HepG2 (cell line): Measurements from ENCODE around the gene HAGH. TPM values are rescaled to one million over a fixed set of nuclear protein-coding genes. Genes with fewer than 3 reads are reported as not detected.
A peak's percentile ranks its signal among the peaks of the same experiment; 100 is the strongest.

Source experiments
- AHDC1 ChIP-seq: sonication (generic); formaldehyde crosslinking; IDR thresholded peaks from 2 replicates; pipeline ENCODE4 v1.5.1; 2020; ENCODE audit warnings: mild to moderate bottlenecking, missing genetic modification reagents, borderline replicate concordance
- HMGXB3 ChIP-seq: sonication (generic); formaldehyde crosslinking; IDR thresholded peaks from 2 replicates; pipeline ENCODE4 v1.4.0; 2020; ENCODE audit warnings: missing genetic modification reagents, borderline replicate concordance
- JUN ChIP-seq: sonication (generic); formaldehyde crosslinking; IDR thresholded peaks from 2 replicates; pipeline ENCODE4 v1.4.0; 2020; ENCODE audit warnings: mild to moderate bottlenecking, missing genetic modification reagents
- LCORL ChIP-seq, 2 experiments: fragments of 450-650 bp in 1 of 2; sonication (generic) in 1 of 2; formaldehyde crosslinking in 1 of 2; IDR thresholded peaks; 2 replicates each; pipeline versions ENCODE4 v1.5.0 to v1.6.1; 2017 to 2020; ENCODE audit warnings: antibody characterized with exemption in 1 of 2, missing genetic modification reagents in 1 of 2
- MAF1 ChIP-seq: sonication (generic); formaldehyde crosslinking; IDR thresholded peaks from 2 replicates; pipeline ENCODE4 v1.5.0; 2020; ENCODE audit warnings: missing genetic modification reagents, borderline replicate concordance
- PAF1 ChIP-seq: IDR thresholded peaks from 2 replicates; pipeline ENCODE4 v1.6.1; 2016; ENCODE audit warnings: missing genetic modification reagents, missing compliant biosample characterization
- RFXANK ChIP-seq: IDR thresholded peaks from 2 replicates; pipeline ENCODE4 v1.6.1; 2016
- TERF1 ChIP-seq: sonication (generic); formaldehyde crosslinking; IDR thresholded peaks from 2 replicates; pipeline ENCODE4 v1.8.0; 2022; ENCODE audit warnings: mild to moderate bottlenecking, missing genetic modification reagents, moderate library complexity
- ZEB1 ChIP-seq: IDR thresholded peaks from 2 replicates; pipeline ENCODE4 v1.6.1; 2012; ENCODE audit warnings: mild to moderate bottlenecking, low read depth, inconsistent platforms; ENCODE audit not compliant: insufficient replicate concordance
- ZNF142 ChIP-seq: sonication (generic); formaldehyde crosslinking; IDR thresholded peaks from 2 replicates; pipeline ENCODE4 v1.4.0; 2020; ENCODE audit warnings: missing genetic modification reagents
- ZNF232 ChIP-seq: sonication (generic); formaldehyde crosslinking; IDR thresholded peaks from 2 replicates; pipeline ENCODE4 v1.4.0; 2020; ENCODE audit warnings: missing genetic modification reagents, borderline replicate concordance
- ZNF44 ChIP-seq: sonication (generic); formaldehyde crosslinking; IDR thresholded peaks from 2 replicates; pipeline ENCODE4 v1.5.1; 2020; ENCODE audit warnings: mild to moderate bottlenecking, missing genetic modification reagents
- polyA plus RNA-seq, 8 experiments: library from polyadenylated mRNA; depleted of rRNA in 3 of 8; stranded (reverse) in 7 of 8; unstranded in 1 of 8; fragments of >200 nt; fragmentation: Illumina TruSeq in 4 of 8; extraction: Trizol in 4 of 8; gene quantifications; 2 replicates each; pipeline versions ENCODE4 v1.2.1 to v1.2.3, GENCODE V29; 2011 to 2016; ENCODE audit warnings: low read depth in 4 of 8, missing spikeins in 1 of 8, mixed read lengths in 1 of 8; ENCODE audit not compliant: insufficient read depth in 1 of 8
- total RNA-seq, 5 experiments: library from RNA; depleted of rRNA; stranded (reverse); fragments of >200 nt; fragmentation: Illumina TruSeq; extraction: Trizol; gene quantifications; 2 replicates each; pipeline ENCODE4 v1.2.3, GENCODE V29; 2016; ENCODE audit warnings: low read depth in 1 of 5

HAGH gene
- total and polyA plus RNA-seq, 2 of the 13 experiments (the other 11 are each of a cell fraction or from before 2014, with no cell fraction given) = 70.4 to 95.4 TPM

DNA sequence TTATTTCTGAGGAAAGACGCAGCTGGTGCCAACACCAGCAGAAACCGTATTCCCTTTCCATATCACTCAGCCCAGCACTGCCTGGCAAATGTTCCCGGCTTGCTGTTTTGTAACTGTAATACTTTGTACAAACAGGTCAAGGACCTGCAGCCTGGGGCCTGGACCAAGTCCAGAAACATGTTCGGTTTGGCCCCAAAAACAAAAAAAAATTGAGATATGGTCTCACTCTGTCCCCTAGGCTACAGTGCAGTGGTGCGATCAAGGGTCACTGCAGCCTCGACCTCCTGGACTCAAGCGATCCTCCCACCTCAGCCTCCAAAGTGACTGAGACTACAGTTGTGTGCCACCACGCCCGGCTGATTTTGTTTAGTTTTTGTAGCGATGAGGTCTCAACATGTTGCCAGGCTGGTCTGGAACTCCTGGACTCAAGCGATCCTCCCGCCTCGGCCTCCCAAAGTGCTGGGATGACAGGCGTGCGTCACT lies 1.2 kb downstream of the HAGH start (continued):
- TF ChIP-seq ZNF142 (no peak), ZNF232 (CRISPR knock-in tag) (0 out of 2 replicates have a peak, but pooled peaks have one; percentile 24), HMGXB3 (CRISPR knock-in tag) (no peak), TERF1 (CRISPR knock-in tag) (no peak), PAF1 (CRISPR knock-in tag) (no peak), AHDC1 (no peak), MAF1 (CRISPR knock-in tag) (peak; percentile 44; the same call in 1 of the 2 replicates), RFXANK (no peak), LCORL (IDR thresholded peaks at IDR 0.05) (peak; percentile 34; the same call in 1 of the 2 replicates), LCORL (CRISPR knock-in tag; IDR thresholded peaks at IDR 0.05) (no peak; the same call in none of the 2 replicates), ZEB1 (peak; percentile 17), JUN (no peak), ZNF44 (CRISPR knock-in tag) (no peak)
